ENCODE results near the gene LIN37. TPM values are rescaled to one million over a fixed set of nuclear protein-coding genes. Genes with fewer than 3 reads are reported as not detected.

The LIN37 gene
- total and polyA plus RNA-seq, 2 of the 13 experiments (the other 11 are each of a cell fraction or from before 2014, with no cell fraction given) = 6.3 to 8.7 TPM

DNA sequence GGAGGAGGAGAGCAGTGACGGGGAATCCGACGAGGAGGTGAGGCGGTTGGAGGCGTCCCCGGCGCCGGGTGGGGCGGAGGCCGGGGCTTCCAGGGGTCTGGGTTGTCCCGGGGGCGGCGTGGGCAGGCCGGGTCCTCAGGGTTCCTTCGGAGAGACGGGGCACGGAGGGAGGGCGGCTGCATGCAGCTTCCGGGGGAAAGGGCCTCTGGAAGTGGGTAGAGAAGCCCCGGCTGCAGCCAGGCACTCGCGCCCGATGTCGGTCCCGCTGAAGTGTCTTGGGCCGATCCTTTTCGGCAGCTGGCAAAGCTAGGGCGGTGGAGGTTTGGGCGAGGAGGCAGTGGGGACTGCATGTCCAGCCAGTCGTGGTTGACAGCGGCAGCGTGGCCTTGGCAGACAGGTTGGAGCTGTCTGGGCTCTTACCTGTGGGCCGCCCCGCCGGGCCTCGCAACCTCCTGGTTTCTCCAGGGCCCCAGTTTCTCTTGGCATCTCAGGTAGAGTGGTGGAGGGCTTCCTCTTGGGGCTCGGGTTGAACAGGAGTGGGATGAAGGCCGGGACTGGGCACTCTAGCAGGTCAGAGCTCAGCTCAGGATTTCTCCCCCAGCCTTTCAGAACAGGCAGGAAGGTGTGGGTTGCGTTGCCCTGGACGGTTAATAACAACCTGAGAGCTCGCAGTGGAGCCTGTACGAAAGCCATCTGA is 29.9 kb upstream of the LIN37 start (continued):
- TF ChIP-seq, protein P1, sequence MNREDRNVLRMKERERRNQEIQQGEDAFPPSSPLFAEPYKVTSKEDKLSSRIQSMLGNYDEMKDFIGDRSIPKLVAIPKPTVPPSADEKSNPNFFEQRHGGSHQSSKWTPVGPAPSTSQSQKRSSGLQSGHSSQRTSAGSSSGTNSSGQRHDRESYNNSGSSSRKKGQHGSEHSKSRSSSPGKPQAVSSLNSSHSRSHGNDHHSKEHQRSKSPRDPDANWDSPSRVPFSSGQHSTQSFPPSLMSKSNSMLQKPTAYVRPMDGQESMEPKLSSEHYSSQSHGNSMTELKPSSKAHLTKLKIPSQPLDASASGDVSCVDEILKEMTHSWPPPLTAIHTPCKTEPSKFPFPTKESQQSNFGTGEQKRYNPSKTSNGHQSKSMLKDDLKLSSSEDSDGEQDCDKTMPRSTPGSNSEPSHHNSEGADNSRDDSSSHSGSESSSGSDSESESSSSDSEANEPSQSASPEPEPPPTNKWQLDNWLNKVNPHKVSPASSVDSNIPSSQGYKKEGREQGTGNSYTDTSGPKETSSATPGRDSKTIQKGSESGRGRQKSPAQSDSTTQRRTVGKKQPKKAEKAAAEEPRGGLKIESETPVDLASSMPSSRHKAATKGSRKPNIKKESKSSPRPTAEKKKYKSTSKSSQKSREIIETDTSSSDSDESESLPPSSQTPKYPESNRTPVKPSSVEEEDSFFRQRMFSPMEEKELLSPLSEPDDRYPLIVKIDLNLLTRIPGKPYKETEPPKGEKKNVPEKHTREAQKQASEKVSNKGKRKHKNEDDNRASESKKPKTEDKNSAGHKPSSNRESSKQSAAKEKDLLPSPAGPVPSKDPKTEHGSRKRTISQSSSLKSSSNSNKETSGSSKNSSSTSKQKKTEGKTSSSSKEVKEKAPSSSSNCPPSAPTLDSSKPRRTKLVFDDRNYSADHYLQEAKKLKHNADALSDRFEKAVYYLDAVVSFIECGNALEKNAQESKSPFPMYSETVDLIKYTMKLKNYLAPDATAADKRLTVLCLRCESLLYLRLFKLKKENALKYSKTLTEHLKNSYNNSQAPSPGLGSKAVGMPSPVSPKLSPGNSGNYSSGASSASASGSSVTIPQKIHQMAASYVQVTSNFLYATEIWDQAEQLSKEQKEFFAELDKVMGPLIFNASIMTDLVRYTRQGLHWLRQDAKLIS (CRISPR knock-in tag; IDR thresholded peaks at IDR 0.05) = no peak
- TF ChIP-seq, protein P2, sequence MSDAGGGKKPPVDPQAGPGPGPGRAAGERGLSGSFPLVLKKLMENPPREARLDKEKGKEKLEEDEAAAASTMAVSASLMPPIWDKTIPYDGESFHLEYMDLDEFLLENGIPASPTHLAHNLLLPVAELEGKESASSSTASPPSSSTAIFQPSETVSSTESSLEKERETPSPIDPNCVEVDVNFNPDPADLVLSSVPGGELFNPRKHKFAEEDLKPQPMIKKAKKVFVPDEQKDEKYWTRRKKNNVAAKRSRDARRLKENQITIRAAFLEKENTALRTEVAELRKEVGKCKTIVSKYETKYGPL (CRISPR knock-in tag; IDR thresholded peaks at IDR 0.05) = no peak
- TF ChIP-seq ZNF768 (CRISPR knock-in tag; IDR thresholded peaks at IDR 0.05) (0 out of 2 replicates have a peak, but pooled peaks have one; percentile 9), NCOA5 (CRISPR knock-in tag; IDR thresholded peaks at IDR 0.05) (no peak), AKAP8 (CRISPR knock-in tag; IDR thresholded peaks at IDR 0.05) (no peak), ZNF550 (CRISPR knock-in tag; IDR thresholded peaks at IDR 0.05; ENCODE audit: borderline replicate concordance) (no peak), SOX5 (CRISPR knock-in tag; IDR thresholded peaks at IDR 0.05; ENCODE audit: borderline replicate concordance) (no peak), ZFY (CRISPR knock-in tag; IDR thresholded peaks at IDR 0.05) (peak; percentile 13; the same call in 1 of the 2 replicates), HDAC1 (CRISPR knock-in tag; IDR thresholded peaks at IDR 0.05) (peak; percentile 61; the same call in 1 of the 2 replicates), ZNF781 (CRISPR knock-in tag; IDR thresholded peaks at IDR 0.05; ENCODE audit: borderline replicate concordance, not compliant biosample characterization) (peak; percentile 68), KLF11 (CRISPR knock-in tag; IDR thresholded peaks at IDR 0.05) (no peak), CBX2 (IDR thresholded peaks at IDR 0.05; ENCODE audit: low read depth, low read length) (no peak), CBX2 (CRISPR knock-in tag; IDR thresholded peaks at IDR 0.05; ENCODE audit: low read depth) (no peak), ZNF598 (CRISPR knock-in tag; IDR thresholded peaks at IDR 0.05; ENCODE audit: borderline replicate concordance) (peak; percentile 87; the same call in 1 of the 2 replicates), SYNCRIP (IDR thresholded peaks at IDR 0.05; ENCODE audit: insufficient read depth, low read depth, low read length) (no peak), HOXA3 (CRISPR knock-in tag; IDR thresholded peaks at IDR 0.05) (no peak), ZFP36 (IDR thresholded peaks at IDR 0.05; ENCODE audit: borderline replicate concordance, low read depth, low read length, partially characterized antibody) (no peak), ZNF556 (CRISPR knock-in tag; IDR thresholded peaks at IDR 0.05; ENCODE audit: borderline replicate concordance) (no peak), ZNF788 (CRISPR knock-in tag; IDR thresholded peaks at IDR 0.05; ENCODE audit: borderline replicate concordance) (no peak), ZNF260 (CRISPR knock-in tag; IDR thresholded peaks at IDR 0.05; ENCODE audit: borderline replicate concordance, low read depth) (no peak)
- TF ChIP-seq, protein P3, sequence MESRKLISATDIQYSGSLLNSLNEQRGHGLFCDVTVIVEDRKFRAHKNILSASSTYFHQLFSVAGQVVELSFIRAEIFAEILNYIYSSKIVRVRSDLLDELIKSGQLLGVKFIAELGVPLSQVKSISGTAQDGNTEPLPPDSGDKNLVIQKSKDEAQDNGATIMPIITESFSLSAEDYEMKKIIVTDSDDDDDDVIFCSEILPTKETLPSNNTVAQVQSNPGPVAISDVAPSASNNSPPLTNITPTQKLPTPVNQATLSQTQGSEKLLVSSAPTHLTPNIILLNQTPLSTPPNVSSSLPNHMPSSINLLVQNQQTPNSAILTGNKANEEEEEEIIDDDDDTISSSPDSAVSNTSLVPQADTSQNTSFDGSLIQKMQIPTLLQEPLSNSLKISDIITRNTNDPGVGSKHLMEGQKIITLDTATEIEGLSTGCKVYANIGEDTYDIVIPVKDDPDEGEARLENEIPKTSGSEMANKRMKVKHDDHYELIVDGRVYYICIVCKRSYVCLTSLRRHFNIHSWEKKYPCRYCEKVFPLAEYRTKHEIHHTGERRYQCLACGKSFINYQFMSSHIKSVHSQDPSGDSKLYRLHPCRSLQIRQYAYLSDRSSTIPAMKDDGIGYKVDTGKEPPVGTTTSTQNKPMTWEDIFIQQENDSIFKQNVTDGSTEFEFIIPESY (CRISPR knock-in tag; IDR thresholded peaks at IDR 0.05) = no peak
- TF ChIP-seq, protein P4, sequence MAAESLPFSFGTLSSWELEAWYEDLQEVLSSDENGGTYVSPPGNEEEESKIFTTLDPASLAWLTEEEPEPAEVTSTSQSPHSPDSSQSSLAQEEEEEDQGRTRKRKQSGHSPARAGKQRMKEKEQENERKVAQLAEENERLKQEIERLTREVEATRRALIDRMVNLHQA (CRISPR knock-in tag; IDR thresholded peaks at IDR 0.05) = no peak
